ENCODE data around the gene TRAPPC1. TPM values are rescaled to one million over a fixed set of nuclear protein-coding genes. Genes with fewer than 3 reads are reported as not detected.

The TRAPPC1 gene
- total RNA-seq, 4 donors from 2014 or later, result 42.7 to 70.9 (median 68.8) TPM

GRCh38 chr17:7882629-7883028, 49.1 kb downstream of the TRAPPC1 start:
- H3K27ac ChIP-seq, result peak overlapping the region; percentile 93 to 99 (median 96)
- no peak for TF ChIP-seq POLR2A (IDR thresholded peaks at IDR 0.05)
- TF ChIP-seq CTCF (IDR thresholded peaks at IDR 0.05), result no peak
- TF ChIP-seq EP300 (IDR thresholded peaks at IDR 0.05; ENCODE audit: low read depth), result no peak
- peak in 1 of 3 donors; percentile 7 for TF ChIP-seq POLR2AphosphoS5 (IDR thresholded peaks at IDR 0.05)
- H3K27me3 ChIP-seq, result no peaks in the 10 kb centered on the region
- no peak overlapping the region for H3K4me3 ChIP-seq
- intact Hi-C loops (cut with DNase I; ENCODE audit: low total_unique reads), result no loop called here
- no peaks in the 10 kb centered on the region for H3K9me3 ChIP-seq
- DNase-seq, result no peak
- 64 to 74% methylated on average over 3 of the region's 3 CpGs for WGBS, 2 donors (ENCODE audit: low coverage in 1 of 2)
- in situ Hi-C loops (cut with MboI; ENCODE audit: low pct_ligation_motif_present in 1 of 4, low pct_unique_long_range_greater_than_20kb in 1 of 4, low sequenced_read_pairs in 3 of 4), result no loop called here
- H3K36me3 ChIP-seq, result peaks cover 0 to 11% (median 0%) of the 10 kb centered on the region in 4 donors
- peaks cover 15 to 69% (median 47%) of the 10 kb centered on the region in 4 donors for H3K4me1 ChIP-seq

- H3K4me3 ChIP-seq, result no peak overlapping the region
- H3K27ac ChIP-seq, result peak overlapping the region; percentile 93 to 99 (median 96)
- peaks cover 15 to 65% (median 44%) of the 10 kb centered on the region in 4 donors for H3K4me1 ChIP-seq
- DNase-seq, result no peak
- H3K36me3 ChIP-seq, result peaks cover 0 to 11% (median 0%) of the 10 kb centered on the region in 4 donors
- in situ Hi-C loops (cut with MboI; ENCODE audit: low pct_ligation_motif_present in 1 of 4, low pct_unique_long_range_greater_than_20kb in 1 of 4, low sequenced_read_pairs in 3 of 4), result no loop called here
- no peaks in the 10 kb centered on the region for H3K9me3 ChIP-seq
- TF ChIP-seq EP300 (IDR thresholded peaks at IDR 0.05; ENCODE audit: low read depth), result no peak
- H3K27me3 ChIP-seq, result no peaks in the 10 kb centered on the region
- intact Hi-C loops (cut with DNase I; ENCODE audit: low total_unique reads), result no loop called here
- WGBS, 2 donors (ENCODE audit: low coverage in 1 of 2), result 64 to 73% methylated on average over 6 to 7 of the region's 7 CpGs
Measured at GRCh38 chr17:7882068-7882467, 49.7 kb downstream of the TRAPPC1 start.

- peaks cover 9 to 59% (median 38%) of the 10 kb centered on the region in 4 donors for H3K4me1 ChIP-seq
- no peaks in the 10 kb centered on the region for H3K9me3 ChIP-seq
- intact Hi-C loops (cut with DNase I; ENCODE audit: low total_unique reads), result no loop called here
- 44 to 48% methylated on average over 7 of the region's 7 CpGs for WGBS, 2 donors (ENCODE audit: low coverage in 1 of 2)
- no peak overlapping the region for H3K4me3 ChIP-seq
- DNase-seq, result no peak
- peaks cover 0 to 11% (median 0%) of the 10 kb centered on the region in 4 donors for H3K36me3 ChIP-seq
- H3K27ac ChIP-seq, result peak overlapping the region; percentile 93 to 99 (median 96)
- TF ChIP-seq EP300 (IDR thresholded peaks at IDR 0.05; ENCODE audit: low read depth) (no peak), POLR2A (IDR thresholded peaks at IDR 0.05) (no peak), POLR2AphosphoS5 (IDR thresholded peaks at IDR 0.05) (no peak), CTCF (IDR thresholded peaks at IDR 0.05) (no peak)
- H3K27me3 ChIP-seq, result no peaks in the 10 kb centered on the region
- in situ Hi-C loops (cut with MboI; ENCODE audit: low pct_ligation_motif_present in 1 of 4, low pct_unique_long_range_greater_than_20kb in 1 of 4, low sequenced_read_pairs in 3 of 4), result no loop called here
Measured at GRCh38 chr17:7881276-7882054, 50.3 kb downstream of the TRAPPC1 start.

Small RNA genes lying within 50 kb of the gene (small RNA-seq; reads per million reads assigned to genes)
- 0.24 to 2.2 (median 0.65) reads per million in 4 donors for gene SCARNA21

Other genes starting within 250 kb of the TRAPPC1 start
- 10 to 100 TPM; 27.9 to 49.7 (median 31.7) TPM for gene TP53, start 244.5 kb downstream of the TRAPPC1 start, total RNA-seq
- 10 to 100 TPM in 1 of 4 donors, 1 to 10 TPM in 3; 3.7 to 33.0 (median 6.0) TPM for gene WRAP53, start 243.5 kb downstream of the TRAPPC1 start, total RNA-seq
- under 1 TPM in 2 of 4 donors, not detected in 2; 0.32 to 0.41 TPM for gene EFNB3, start 226.7 kb downstream of the TRAPPC1 start, total RNA-seq
- gene DNAH2, start 214.2 kb downstream of the TRAPPC1 start, total RNA-seq, result under 1 TPM; under 0.01 to 0.55 (median 0.18) TPM
- gene KDM6B, start 97.7 kb downstream of the TRAPPC1 start, total RNA-seq, result 10 to 100 TPM; 18.3 to 33.7 (median 30.2) TPM
- 10 to 100 TPM in 1 of 4 donors, 1 to 10 TPM in 3; 2.4 to 13.1 (median 6.8) TPM for gene TMEM88, start 76.9 kb downstream of the TRAPPC1 start, total RNA-seq
- gene NAA38, start 74.4 kb downstream of the TRAPPC1 start, total RNA-seq, result 10 to 100 TPM; 59.8 to 95.3 (median 86.5) TPM
- gene CYB5D1, start 73.9 kb downstream of the TRAPPC1 start, total RNA-seq, result 10 to 100 TPM in 1 of 4 donors, 1 to 10 TPM in 2, not detected in 1; 4.9 to 50.4 (median 9.6) TPM
- 10 to 100 TPM; 53.0 to 71.6 (median 62.0) TPM for gene CHD3, start 43.2 kb downstream of the TRAPPC1 start, total RNA-seq
- gene RNF227, start 15.7 kb downstream of the TRAPPC1 start, total RNA-seq, result 1 to 10 TPM in 2 of 4 donors, under 1 TPM in 1, not detected in 1; 0.75 to 3.4 (median 2.7) TPM
- gene KCNAB3, start 2.1 kb downstream of the TRAPPC1 start, total RNA-seq, result 1 to 10 TPM in 1 of 4 donors, under 1 TPM in 2, not detected in 1; 0.40 to 1.6 (median 0.82) TPM
- gene CNTROB, start 260 bp upstream of the TRAPPC1 start, total RNA-seq, result 10 to 100 TPM; 22.7 to 62.1 (median 31.6) TPM
- gene GUCY2D, start 70.7 kb upstream of the TRAPPC1 start, total RNA-seq, result under 1 TPM in 1 of 4 donors, not detected in 3; 0.14 TPM
- 10 to 100 TPM in 1 of 4 donors, 1 to 10 TPM in 3; 3.3 to 44.4 (median 5.4) TPM for gene ALOX15B, start 107.1 kb upstream of the TRAPPC1 start, total RNA-seq
- gene ALOX12B, start 155.8 kb upstream of the TRAPPC1 start, total RNA-seq, result not detected
- under 1 TPM in 1 of 4 donors, not detected in 3; 0.79 TPM for gene ALOXE3, start 186.6 kb upstream of the TRAPPC1 start, total RNA-seq
- not detected for gene HES7, start 192.2 kb upstream of the TRAPPC1 start, total RNA-seq
- 100 to 1,000 TPM in 2 of 4 donors, 10 to 100 TPM in 2; 55.9 to 211 (median 109) TPM for gene PER1, start 220.5 kb upstream of the TRAPPC1 start, total RNA-seq
- 10 to 100 TPM; 20.9 to 49.4 (median 30.1) TPM for gene VAMP2, start 231.0 kb upstream of the TRAPPC1 start, total RNA-seq
- 10 to 100 TPM in 2 of 4 donors, 1 to 10 TPM in 2; 1.5 to 74.6 (median 18.3) TPM for gene TMEM107, start 244.4 kb upstream of the TRAPPC1 start, total RNA-seq